ENCODE results near the gene CLCA1. TPM values are rescaled to one million over a fixed set of nuclear protein-coding genes. Genes with fewer than 3 reads are reported as not detected.

Gene CLCA1
- total RNA-seq, 1 experiment from 2014 or later, result not detected

DNA sequence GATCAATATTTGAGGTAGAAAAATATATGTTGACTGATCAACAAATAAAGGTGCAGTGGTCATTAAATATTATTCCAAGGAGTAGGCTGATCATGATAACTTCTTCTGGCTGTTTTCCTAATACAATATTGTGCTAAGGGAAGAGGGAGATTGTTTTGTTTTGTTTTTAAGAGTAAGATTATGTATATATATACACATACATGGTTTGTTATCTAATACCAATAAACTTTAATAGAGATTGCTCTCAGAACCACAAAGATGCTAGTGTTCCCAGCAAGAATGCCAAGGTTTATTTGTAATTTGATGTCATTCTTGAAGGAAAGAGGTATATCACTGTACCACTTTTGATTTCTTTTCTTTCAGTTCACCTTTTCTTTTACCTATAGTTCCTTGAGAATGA lies 34.7 kb upstream of the CLCA1 start:
- Histone ChIP-seq H3K27ac (ENCODE audit: low read length) (peak overlapping the region; percentile 65), H2AFZ (ENCODE audit: low read length) (no peak overlapping the region), H3F3A (ENCODE audit: low read length, unreplicated experiment) (peaks cover 5% of the 10 kb centered on the region), H3K4me3 (ENCODE audit: low read length) (no peak overlapping the region), H3K9me3 (ENCODE audit: low read length) (no peaks in the 10 kb centered on the region), H3K9me2 (replicated peaks; ENCODE audit: low read length) (no peaks in the 10 kb centered on the region), H3K27me3 (ENCODE audit: low read length) (no peaks in the 10 kb centered on the region), H3K79me2 (ENCODE audit: low read length) (no peaks in the 10 kb centered on the region), H3K36me3 (ENCODE audit: low read depth, low read length) (no peaks in the 10 kb centered on the region), H3K9ac (ENCODE audit: low read length) (no peak overlapping the region), H3K4me2 (ENCODE audit: low read length) (0 out of 2 replicates have a peak overlapping the region, but pooled peaks have one; percentile 28), H4K20me1 (ENCODE audit: low read length) (no peaks in the 10 kb centered on the region), H3K4me1 (ENCODE audit: insufficient read depth, low read length) (peaks cover 48% of the 10 kb centered on the region)
- ChIA-PET CTCF (no interaction called here), POLR2A (ENCODE audit: unreplicated experiment) (no interaction called here)
- DNase-seq, result peak; percentile 37
- TF ChIP-seq EZH2 (IDR thresholded peaks at IDR 0.05; ENCODE audit: low read length, unreplicated experiment) (no peak), EZH2phosphoT487 (IDR thresholded peaks at IDR 0.05; ENCODE audit: borderline replicate concordance, low read length) (no peak)
- TF ChIP-seq, protein P1, sequence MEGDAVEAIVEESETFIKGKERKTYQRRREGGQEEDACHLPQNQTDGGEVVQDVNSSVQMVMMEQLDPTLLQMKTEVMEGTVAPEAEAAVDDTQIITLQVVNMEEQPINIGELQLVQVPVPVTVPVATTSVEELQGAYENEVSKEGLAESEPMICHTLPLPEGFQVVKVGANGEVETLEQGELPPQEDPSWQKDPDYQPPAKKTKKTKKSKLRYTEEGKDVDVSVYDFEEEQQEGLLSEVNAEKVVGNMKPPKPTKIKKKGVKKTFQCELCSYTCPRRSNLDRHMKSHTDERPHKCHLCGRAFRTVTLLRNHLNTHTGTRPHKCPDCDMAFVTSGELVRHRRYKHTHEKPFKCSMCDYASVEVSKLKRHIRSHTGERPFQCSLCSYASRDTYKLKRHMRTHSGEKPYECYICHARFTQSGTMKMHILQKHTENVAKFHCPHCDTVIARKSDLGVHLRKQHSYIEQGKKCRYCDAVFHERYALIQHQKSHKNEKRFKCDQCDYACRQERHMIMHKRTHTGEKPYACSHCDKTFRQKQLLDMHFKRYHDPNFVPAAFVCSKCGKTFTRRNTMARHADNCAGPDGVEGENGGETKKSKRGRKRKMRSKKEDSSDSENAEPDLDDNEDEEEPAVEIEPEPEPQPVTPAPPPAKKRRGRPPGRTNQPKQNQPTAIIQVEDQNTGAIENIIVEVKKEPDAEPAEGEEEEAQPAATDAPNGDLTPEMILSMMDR (conservative IDR thresholded peaks at IDR 0.05; ENCODE audit: low read depth, low read length), result no peak
- ATAC-seq, result peak; percentile 50
- no TSS peak for BruUV-seq (replicated peaks)
- intact Hi-C loops (cut with micrococcal nuclease), result loop anchor here (1.0 kb wide), 1 partner anchor 68 kb away; no protein-coding TSS in a partner anchor

DNA sequence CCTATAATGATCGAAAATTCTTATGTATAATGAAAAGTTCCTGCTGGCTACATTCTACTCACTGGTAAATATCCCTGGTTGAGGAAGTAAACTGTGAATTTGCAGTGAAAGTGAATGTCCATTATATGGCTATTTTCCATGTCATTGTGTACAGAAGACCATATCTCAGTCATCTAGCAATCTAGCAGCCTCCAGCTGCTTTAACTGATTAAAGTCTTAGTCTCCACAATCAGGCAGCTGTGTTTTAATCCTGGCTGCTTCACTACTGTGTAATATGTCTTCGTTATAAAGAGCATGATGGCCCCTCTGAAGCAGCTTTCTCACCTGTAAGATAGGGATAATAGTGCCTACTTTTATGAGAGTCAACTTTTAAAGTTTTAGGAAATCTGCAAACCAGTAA lies 33.4 kb upstream of the CLCA1 start:
- no peaks in the 10 kb centered on the region for H3K79me2 ChIP-seq (ENCODE audit: low read length)
- no peaks in the 10 kb centered on the region for H4K20me1 ChIP-seq (ENCODE audit: low read length)
- H3K9ac ChIP-seq (ENCODE audit: low read length), result no peak overlapping the region
- CTCF ChIA-PET, result interaction anchor here (0.6 kb wide), 1 partner anchor 22 kb away, joined by 3 read pairs; no protein-coding TSS in a partner anchor
- no peak overlapping the region for H3K4me2 ChIP-seq (ENCODE audit: low read length)
- peaks cover 1% of the 10 kb centered on the region for H3F3A ChIP-seq (ENCODE audit: low read length, unreplicated experiment)
- TF ChIP-seq, protein P1 (conservative IDR thresholded peaks at IDR 0.05; ENCODE audit: low read depth, low read length), result no peak
- TF ChIP-seq EZH2 (IDR thresholded peaks at IDR 0.05; ENCODE audit: low read length, unreplicated experiment) (no peak), EZH2phosphoT487 (IDR thresholded peaks at IDR 0.05; ENCODE audit: borderline replicate concordance, low read length) (no peak)
- ATAC-seq (no peak), DNase-seq (no peak)
- H2AFZ ChIP-seq (ENCODE audit: low read length), result no peak overlapping the region
- POLR2A ChIA-PET (ENCODE audit: unreplicated experiment), result no interaction called here
- peak overlapping the region; percentile 65; the same call in 1 of the 2 replicates for H3K27ac ChIP-seq (ENCODE audit: low read length)
- H3K4me3 ChIP-seq (ENCODE audit: low read length), result no peak overlapping the region
- no peaks in the 10 kb centered on the region for H3K9me2 ChIP-seq (replicated peaks; ENCODE audit: low read length)
- BruUV-seq (replicated peaks), result no TSS peak
- H3K36me3 ChIP-seq (ENCODE audit: low read depth, low read length), result no peaks in the 10 kb centered on the region
- no peaks in the 10 kb centered on the region for H3K27me3 ChIP-seq (ENCODE audit: low read length)
- no peaks in the 10 kb centered on the region for H3K9me3 ChIP-seq (ENCODE audit: low read length)
- H3K4me1 ChIP-seq (ENCODE audit: insufficient read depth, low read length), result peaks cover 37% of the 10 kb centered on the region
- intact Hi-C loops (cut with micrococcal nuclease), result no loop called here

DNA sequence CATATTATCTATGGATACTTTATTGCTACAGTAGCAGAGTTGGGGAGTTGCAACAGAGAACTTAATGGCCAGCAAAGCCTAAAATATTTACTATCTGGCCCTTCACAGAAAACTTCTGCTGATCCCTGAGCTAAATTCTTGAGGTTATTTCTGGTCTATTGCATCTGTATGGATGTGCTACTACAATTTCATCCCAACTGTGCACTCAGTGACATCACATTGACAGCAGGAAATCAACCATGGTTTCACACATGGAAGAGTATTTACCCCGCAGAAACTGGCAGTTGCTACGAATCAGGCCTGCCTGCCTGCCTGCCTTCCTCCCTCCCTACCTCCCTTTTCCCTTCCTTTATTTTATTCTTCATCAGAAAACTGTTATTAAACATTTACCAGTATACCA lies 32.7 kb upstream of the CLCA1 start:
- Histone ChIP-seq H4K20me1 (ENCODE audit: low read length) (no peaks in the 10 kb centered on the region), H3K9me2 (replicated peaks; ENCODE audit: low read length) (no peaks in the 10 kb centered on the region), H3F3A (ENCODE audit: low read length, unreplicated experiment) (no peaks in the 10 kb centered on the region), H3K79me2 (ENCODE audit: low read length) (no peaks in the 10 kb centered on the region), H3K4me3 (ENCODE audit: low read length) (no peak overlapping the region), H3K4me1 (ENCODE audit: insufficient read depth, low read length) (peaks cover 30% of the 10 kb centered on the region), H3K36me3 (ENCODE audit: low read depth, low read length) (no peaks in the 10 kb centered on the region), H3K27ac (ENCODE audit: low read length) (no peak overlapping the region), H3K9me3 (ENCODE audit: low read length) (no peaks in the 10 kb centered on the region), H3K4me2 (ENCODE audit: low read length) (no peak overlapping the region), H2AFZ (ENCODE audit: low read length) (no peak overlapping the region), H3K27me3 (ENCODE audit: low read length) (no peaks in the 10 kb centered on the region), H3K9ac (ENCODE audit: low read length) (no peak overlapping the region)
- ATAC-seq, result no peak
- TF ChIP-seq EZH2phosphoT487 (IDR thresholded peaks at IDR 0.05; ENCODE audit: borderline replicate concordance, low read length) (no peak), EZH2 (IDR thresholded peaks at IDR 0.05; ENCODE audit: low read length, unreplicated experiment) (no peak)
- TF ChIP-seq, protein P1 (conservative IDR thresholded peaks at IDR 0.05; ENCODE audit: low read depth, low read length), result no peak
- intact Hi-C loops (cut with micrococcal nuclease), result no loop called here
- POLR2A ChIA-PET (ENCODE audit: unreplicated experiment), result no interaction called here
- no peak for DNase-seq
- no TSS peak for BruUV-seq (replicated peaks)
- CTCF ChIA-PET, result interaction anchor here (0.5 to 0.6 kb wide), 2 partner anchors 21 to 268 kb away, joined by 3 read pairs; no protein-coding TSS in a partner anchor
